HUES64 (cell line): ENCODE results near the gene ZMIZ1.

Experiments used
- H3K27ac ChIP-seq: 2 replicates; pipeline ENCODE4 v1.7.0; 2013; ENCODE audit warnings: low read depth, low read length, inconsistent platforms
- H3K27me3 ChIP-seq: 2 replicates; pipeline ENCODE4 v1.6.1; 2013; ENCODE audit warnings: mild to moderate bottlenecking, low read length; ENCODE audit not compliant: insufficient read depth
- H3K36me3 ChIP-seq: 2 replicates; pipeline ENCODE4 v1.6.1; 2013; ENCODE audit warnings: mild to moderate bottlenecking, low read length; ENCODE audit not compliant: insufficient read depth
- H3K4me1 ChIP-seq: 2 replicates; pipeline ENCODE4 v1.6.1; 2013; ENCODE audit warnings: mild to moderate bottlenecking, low read length, moderate library complexity; ENCODE audit not compliant: insufficient read depth
- H3K4me3 ChIP-seq: 2 replicates; pipeline ENCODE4 v1.5.1; 2013; ENCODE audit warnings: mild to moderate bottlenecking, low read length, moderate library complexity
- H3K9ac ChIP-seq: 2 replicates; pipeline ENCODE4 v1.6.1; 2013; ENCODE audit warnings: mild to moderate bottlenecking, low read depth, low read length
- H3K9me3 ChIP-seq: 2 replicates; pipeline ENCODE4 v1.6.1; 2013; ENCODE audit warnings: low read depth, low read length; ENCODE audit not compliant: insufficient read depth
- WGBS: fragments of 150-250, 120-280 bp; methylation state at CpG from one replicate; pipeline ENCODE4 v1.1.7; 2013; ENCODE audit warnings: missing lambda C conversion rate; 5-methylcytosine and 5-hydroxymethylcytosine counted together

The ZMIZ1 gene

DNA sequence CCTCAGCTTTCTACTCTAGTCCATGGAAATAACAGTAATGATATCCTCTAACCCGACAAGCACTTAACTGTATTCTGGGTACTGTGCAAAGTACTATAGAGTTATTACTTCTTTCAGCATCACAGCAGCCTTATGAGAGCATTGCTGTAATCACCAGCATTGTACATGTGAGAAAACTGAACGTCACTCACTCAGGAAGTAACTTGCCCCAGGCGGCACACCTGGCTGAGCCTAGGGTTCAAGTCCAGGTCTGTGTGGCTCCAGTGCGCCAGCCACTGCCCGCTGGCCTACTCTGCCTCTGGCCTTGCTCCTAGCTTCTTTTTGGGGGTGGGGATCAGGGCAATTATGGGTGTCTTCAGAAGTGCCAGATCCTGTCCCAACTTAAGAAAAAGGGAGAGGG, 50.5 kb downstream of the ZMIZ1 start:
- peaks cover 37% of the 10 kb centered on the region for H3K36me3 ChIP-seq
- H3K27ac ChIP-seq: no peak overlapping the region
- H3K4me3 ChIP-seq: no peak overlapping the region
- H3K9ac ChIP-seq: no peak overlapping the region
- peaks cover 11% of the 10 kb centered on the region for H3K4me1 ChIP-seq
- H3K27me3 ChIP-seq: no peaks in the 10 kb centered on the region
- WGBS: 97% methylated on average over 5 of the region's 5 CpGs
- no peaks in the 10 kb centered on the region for H3K9me3 ChIP-seq

DNA sequence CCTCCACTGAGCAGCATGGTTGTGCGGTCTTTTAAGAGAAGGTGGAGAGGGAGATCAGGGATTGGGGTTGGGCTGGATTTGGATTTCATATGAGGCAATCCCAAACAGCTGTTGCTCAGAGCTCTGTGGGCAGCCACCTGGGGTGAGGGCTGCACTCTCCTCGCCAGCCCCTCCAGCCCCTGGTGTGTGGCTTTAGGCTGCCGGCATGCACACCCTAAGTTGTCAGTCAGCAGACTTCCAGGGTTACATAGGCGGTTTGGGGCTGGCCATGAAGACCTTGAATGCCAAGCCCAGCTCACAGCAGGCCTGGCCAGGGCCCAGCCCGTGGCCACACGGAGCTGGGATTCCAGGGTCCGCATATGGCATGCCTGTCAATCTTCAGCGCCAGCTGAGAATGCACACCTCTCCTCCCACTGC, 54.8 kb downstream of the ZMIZ1 start:
- no peak overlapping the region for H3K27ac ChIP-seq
- H3K27me3 ChIP-seq: no peaks in the 10 kb centered on the region
- H3K4me1 ChIP-seq: peaks cover 24% of the 10 kb centered on the region
- H3K9me3 ChIP-seq: no peaks in the 10 kb centered on the region
- H3K36me3 ChIP-seq: peaks cover 44% of the 10 kb centered on the region
- H3K4me3 ChIP-seq: no peak overlapping the region
- H3K9ac ChIP-seq: no peak overlapping the region
- 85% methylated on average over 8 of the region's 8 CpGs for WGBS

DNA sequence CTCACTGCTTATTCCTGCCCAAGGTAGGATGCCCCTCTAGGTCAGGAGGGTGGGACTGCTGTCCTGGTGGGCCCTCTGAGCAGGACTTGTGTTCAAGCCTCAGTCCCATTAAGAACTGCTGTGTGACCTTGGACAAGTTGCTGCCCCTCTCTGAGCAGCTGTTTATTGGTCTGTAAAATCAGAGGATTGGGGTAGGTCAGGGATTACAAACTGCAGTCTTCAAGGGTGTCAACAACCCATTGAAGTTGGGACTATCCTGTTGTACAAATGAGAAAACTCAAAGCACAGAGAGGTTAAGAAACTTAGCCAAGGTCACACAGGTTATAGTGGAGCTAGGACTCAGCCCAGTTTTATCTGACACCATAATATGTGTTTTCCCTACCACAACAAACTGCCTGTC, 55.3 kb downstream of the ZMIZ1 start:
- no peak overlapping the region for H3K9ac ChIP-seq
- H3K27ac ChIP-seq: no peak overlapping the region

DNA sequence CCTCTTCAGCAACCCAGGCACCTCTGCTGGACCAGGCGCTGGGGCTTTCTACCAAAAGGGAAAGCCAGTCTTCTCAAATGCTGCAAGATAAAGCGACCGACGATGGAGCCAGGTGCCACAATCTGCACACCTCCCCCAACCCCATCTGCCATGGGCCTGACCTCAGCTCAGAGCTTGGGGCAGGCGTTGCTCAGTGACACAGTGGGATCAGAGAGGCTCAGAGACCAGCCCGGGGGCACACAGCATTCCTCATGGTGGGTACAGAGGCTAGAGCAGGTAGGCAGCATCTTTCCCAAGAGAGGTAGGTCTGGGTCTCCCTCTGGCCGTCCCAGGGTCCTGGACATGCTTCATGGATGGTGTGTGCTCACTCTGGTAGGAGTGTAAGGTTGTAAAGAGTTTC, 56.3 kb downstream of the ZMIZ1 start:
- H3K9ac ChIP-seq: no peak overlapping the region
- WGBS: 93% methylated on average over 7 of the region's 7 CpGs
- H3K9me3 ChIP-seq: no peaks in the 10 kb centered on the region
- H3K4me3 ChIP-seq: no peak overlapping the region
- no peaks in the 10 kb centered on the region for H3K27me3 ChIP-seq
- peaks cover 39% of the 10 kb centered on the region for H3K4me1 ChIP-seq
- H3K27ac ChIP-seq: no peak overlapping the region
- H3K36me3 ChIP-seq: peaks cover 33% of the 10 kb centered on the region

More for the DNA sequence above, 55.3 kb downstream of the ZMIZ1 start:
- peaks cover 43% of the 10 kb centered on the region for H3K36me3 ChIP-seq
- peaks cover 29% of the 10 kb centered on the region for H3K4me1 ChIP-seq
- no peaks in the 10 kb centered on the region for H3K9me3 ChIP-seq
- H3K27me3 ChIP-seq: no peaks in the 10 kb centered on the region
- no peak overlapping the region for H3K4me3 ChIP-seq

DNA sequence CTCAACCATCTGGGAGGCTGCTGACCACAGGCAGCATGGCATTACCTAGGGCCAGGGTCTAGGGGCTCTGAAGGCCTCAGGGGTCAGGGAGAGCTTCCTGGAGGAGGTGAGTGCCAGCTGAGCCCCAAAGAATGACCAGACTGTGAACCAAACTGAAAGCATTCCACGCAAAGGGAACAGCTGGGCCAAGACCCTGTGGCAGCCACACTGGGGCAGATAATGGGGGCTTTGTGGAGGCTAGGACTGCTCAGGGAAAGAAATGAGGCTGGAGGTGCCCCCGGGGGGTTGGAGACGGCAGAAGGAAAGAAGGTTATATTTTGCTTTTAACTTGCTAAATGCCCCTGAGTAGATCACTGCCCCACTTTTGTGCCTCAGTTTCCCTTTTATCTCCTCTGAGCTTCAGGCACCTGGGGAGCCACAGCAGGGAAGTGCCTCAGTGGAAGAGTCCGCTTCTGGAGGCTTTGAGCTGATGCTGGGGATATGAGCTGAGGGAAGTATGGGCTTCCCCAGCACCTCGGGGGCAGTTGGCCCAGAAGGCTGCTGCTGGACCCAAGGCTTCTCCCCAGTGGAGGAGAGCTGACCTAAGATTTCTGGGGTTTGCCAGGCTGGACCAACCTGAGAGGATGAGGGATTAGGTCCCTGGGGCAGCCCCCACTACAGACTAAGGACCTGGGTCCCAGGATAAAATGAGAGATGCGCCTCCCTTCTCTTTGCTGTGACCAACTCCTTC, 57.8 kb downstream of the ZMIZ1 start:
- H3K36me3 ChIP-seq: peaks cover 22% of the 10 kb centered on the region
- peaks cover 53% of the 10 kb centered on the region for H3K4me1 ChIP-seq
- H3K27me3 ChIP-seq: no peaks in the 10 kb centered on the region
- H3K27ac ChIP-seq: peak overlapping the region; percentile 63; the same call in 1 of the 2 replicates
- H3K9ac ChIP-seq: no peak overlapping the region
- H3K4me3 ChIP-seq: no peak overlapping the region
- WGBS: 91% methylated on average over 6 of the region's 6 CpGs
- no peaks in the 10 kb centered on the region for H3K9me3 ChIP-seq

DNA sequence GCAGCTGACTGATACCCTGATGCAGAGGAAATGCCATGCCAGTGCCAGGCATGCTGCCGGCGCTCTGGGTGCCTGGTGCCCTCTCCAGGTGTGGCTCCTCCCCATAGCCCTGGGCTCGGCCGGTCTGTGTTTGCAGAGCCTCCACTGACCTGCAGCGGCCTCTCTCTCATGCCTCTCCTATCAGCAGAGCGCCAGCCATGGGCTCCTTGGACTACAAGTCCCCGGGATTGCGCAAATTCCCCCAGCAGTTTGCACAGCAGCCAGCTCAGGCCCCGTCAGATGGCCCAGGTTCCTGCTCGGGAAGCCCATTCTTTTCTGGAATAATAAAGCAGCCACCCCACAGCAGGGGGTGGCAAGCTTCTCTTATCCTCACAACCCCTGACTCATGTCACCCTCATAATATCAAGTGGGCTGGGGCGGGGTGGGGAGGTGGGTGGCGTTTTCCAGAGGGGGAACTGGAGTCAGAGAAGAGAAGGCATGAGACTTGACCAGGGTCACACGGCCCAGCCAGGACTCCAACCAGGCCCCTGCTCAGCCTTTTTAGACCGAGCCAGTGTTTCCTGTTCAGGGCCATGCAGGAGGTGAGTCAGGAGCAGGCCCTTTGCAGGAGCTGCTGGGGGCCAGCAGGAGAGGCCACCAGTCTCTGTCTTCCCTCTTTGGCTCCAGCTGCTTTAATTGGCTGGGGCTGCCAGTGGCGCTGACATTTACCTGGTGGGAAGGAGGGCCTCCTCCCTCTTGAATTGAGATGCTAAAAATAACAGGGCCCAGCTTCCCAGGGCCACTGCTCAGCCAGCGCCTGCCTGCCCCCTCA, 58.6 kb downstream of the ZMIZ1 start:
- Histone ChIP-seq H3K27ac (peak overlapping the region; percentile 63; the same call in 1 of the 2 replicates), H3K27me3 (no peaks in the 10 kb centered on the region), H3K4me1 (peaks cover 61% of the 10 kb centered on the region), H3K9me3 (no peaks in the 10 kb centered on the region), H3K9ac (no peak overlapping the region), H3K36me3 (peaks cover 17% of the 10 kb centered on the region), H3K4me3 (no peak overlapping the region)
- 56% methylated on average over 16 of the region's 16 CpGs for WGBS

DNA sequence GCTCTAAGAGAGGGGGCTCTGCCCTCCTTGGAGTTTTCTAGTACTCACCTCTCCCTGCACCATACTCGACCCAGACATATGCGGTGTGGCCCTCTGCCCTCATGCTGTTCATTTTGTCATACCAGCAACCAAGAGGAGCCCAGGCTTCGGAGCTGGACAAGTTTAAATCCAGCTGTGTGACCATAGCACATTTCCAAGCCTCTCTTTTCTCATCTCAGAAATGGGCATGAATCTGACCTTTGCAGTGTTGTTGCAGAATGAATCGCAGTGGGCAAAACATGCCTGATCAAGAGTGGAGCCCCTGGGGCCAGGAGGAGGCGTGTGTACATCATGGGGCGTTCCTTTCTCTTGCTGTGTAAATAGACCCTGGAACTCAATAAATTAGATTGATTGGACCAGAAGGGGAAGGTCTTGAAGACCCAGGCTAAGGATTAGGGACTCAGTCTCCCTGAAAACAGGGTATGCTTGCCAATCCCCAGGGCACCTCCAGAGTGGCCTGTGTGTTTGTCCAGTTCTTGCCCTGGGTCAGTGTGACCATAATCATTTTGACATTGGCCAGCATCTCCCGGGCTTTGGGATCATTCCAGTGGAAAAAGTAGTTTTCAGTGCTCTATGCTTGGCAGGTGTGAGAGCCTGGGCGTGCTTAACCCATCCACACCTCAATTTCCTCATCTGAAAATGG, 59.6 kb downstream of the ZMIZ1 start:
- no peak overlapping the region for H3K4me3 ChIP-seq
- peaks cover 14% of the 10 kb centered on the region for H3K36me3 ChIP-seq
- H3K4me1 ChIP-seq: peaks cover 71% of the 10 kb centered on the region
- peak overlapping the region; percentile 94; the same call in 1 of the 2 replicates for H3K27ac ChIP-seq
- H3K9me3 ChIP-seq: no peaks in the 10 kb centered on the region
- 85% methylated on average over 7 of the region's 8 CpGs for WGBS
- no peak overlapping the region for H3K9ac ChIP-seq
- no peaks in the 10 kb centered on the region for H3K27me3 ChIP-seq

DNA sequence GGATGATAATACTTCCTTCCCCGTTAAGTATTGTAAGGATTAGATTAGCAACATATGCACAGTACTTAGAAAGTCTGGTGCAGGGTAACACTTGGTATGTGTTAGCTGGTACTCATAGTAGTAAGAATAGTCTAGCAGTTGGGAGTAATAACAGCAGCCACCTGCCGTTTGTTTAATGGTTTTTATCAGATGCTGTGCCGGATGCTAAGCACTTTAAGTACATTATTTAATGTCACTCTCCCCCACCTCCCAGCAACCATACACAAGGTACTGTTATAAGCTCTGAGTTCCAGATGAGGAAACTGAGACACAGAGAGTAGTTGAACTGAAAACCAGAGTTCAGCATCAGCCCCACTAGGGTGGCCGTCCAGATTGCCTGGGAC, 60.1 kb downstream of the ZMIZ1 start:
- peaks cover 10% of the 10 kb centered on the region for H3K36me3 ChIP-seq
- WGBS: 71% methylated on average over 3 of the region's 4 CpGs
- no peaks in the 10 kb centered on the region for H3K27me3 ChIP-seq
- H3K4me1 ChIP-seq: peaks cover 71% of the 10 kb centered on the region
- H3K4me3 ChIP-seq: no peak overlapping the region
- peak overlapping the region; percentile 39; the same call in 1 of the 2 replicates for H3K9ac ChIP-seq
- peak overlapping the region; percentile 94 for H3K27ac ChIP-seq
- H3K9me3 ChIP-seq: no peaks in the 10 kb centered on the region

DNA sequence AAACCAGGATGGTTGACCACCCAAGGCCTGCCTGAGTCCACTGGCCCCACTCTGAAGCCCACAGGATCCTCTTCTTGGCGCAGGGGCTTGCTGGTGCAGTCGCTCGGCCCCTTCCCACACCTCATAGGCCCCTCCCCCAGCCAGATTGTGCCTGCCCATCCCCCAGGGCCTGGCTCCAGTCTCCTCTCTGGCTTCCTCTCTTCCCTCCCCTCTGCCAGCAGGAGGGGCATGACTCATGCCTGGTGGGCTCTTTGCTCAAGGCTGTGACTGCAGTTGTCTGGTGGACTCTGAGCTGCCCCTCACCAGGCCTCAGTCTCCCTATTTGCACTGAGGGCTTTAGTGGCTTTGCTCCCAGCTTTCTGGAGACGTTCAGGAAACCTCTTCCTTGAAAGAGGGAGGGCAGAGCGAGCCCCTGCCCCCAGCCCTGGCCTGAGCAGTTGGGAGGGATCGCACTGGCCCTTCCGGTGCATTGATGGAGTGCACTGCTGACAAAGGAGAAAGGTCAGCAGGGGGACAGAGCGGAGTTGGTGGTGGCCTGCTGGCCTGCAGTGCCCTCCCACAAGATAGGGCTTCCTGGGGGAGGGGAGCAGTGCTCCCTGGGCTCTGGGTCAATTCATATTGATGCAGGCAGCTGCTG, 60.7 kb downstream of the ZMIZ1 start:
- peak overlapping the region; percentile 63 for H3K9ac ChIP-seq
- H3K27ac ChIP-seq: peak overlapping the region; percentile 94
- H3K36me3 ChIP-seq: peaks cover 9% of the 10 kb centered on the region; the same call in 1 of the 2 replicates
- peaks cover 71% of the 10 kb centered on the region for H3K4me1 ChIP-seq
- 10% methylated on average over 8 of the region's 8 CpGs for WGBS
- peak overlapping the region; percentile 24; the same call in 1 of the 2 replicates for H3K4me3 ChIP-seq
- H3K9me3 ChIP-seq: no peaks in the 10 kb centered on the region
- no peaks in the 10 kb centered on the region for H3K27me3 ChIP-seq

DNA sequence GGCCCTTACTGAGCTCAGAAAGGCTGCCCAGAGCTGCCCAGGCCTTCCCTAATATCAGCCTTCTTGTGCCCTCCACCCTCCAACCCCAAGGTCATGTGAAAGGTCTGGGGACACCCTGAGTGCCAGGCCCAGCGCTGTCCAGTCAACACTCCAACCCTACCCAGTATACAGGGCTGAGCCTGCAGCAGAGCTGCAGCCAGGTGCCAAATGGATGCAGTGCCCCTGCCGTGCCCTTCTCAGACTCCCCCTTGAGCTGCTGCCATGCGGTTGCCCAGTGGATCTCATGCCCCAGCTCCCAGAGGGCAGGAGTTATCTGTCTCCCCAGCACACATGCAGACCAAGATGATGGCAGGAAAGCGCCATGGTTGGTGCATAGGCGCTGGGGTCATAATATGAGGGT, 61.5 kb downstream of the ZMIZ1 start:
- Histone ChIP-seq H3K9ac (no peak overlapping the region), H3K4me3 (no peak overlapping the region), H3K36me3 (peaks cover 5% of the 10 kb centered on the region; the same call in 1 of the 2 replicates), H3K27ac (peak overlapping the region; percentile 94), H3K27me3 (no peaks in the 10 kb centered on the region), H3K4me1 (peaks cover 73% of the 10 kb centered on the region), H3K9me3 (no peaks in the 10 kb centered on the region)
- 87% methylated on average over 5 of the region's 5 CpGs for WGBS
